Neural cell (in vitro differentiated cells): ENCODE measurements around the gene GALNT4. TPM values are rescaled to one million over a fixed set of nuclear protein-coding genes. Genes with fewer than 3 reads are reported as not detected.

Experiments used
- H2AFZ ChIP-seq: fragments of 200-600, 300-800 bp; sonication (generic), shearing (Covaris generic); 2 replicates; pipeline ENCODE4 v1.6.0; 2014; ENCODE audit warnings: low read depth, mild to moderate bottlenecking, antibody characterized with exemption, low read length, moderate library complexity
- H3F3A ChIP-seq: fragments of 200-600 bp; shearing (Covaris generic); 2 replicates; pipeline ENCODE4 v1.6.1; 2016; ENCODE audit warnings: mild to moderate bottlenecking, moderate library complexity, mixed read lengths, antibody characterized with exemption, low read length; ENCODE audit not compliant: insufficient read depth, poor library complexity, severe bottlenecking
- H3K27ac ChIP-seq: fragments of 200-600, 300-800 bp; sonication (generic), shearing (Covaris generic); 2 replicates; pipeline ENCODE4 v1.5.1; 2014; ENCODE audit warnings: mild to moderate bottlenecking, low read length, moderate library complexity
- H3K27me3 ChIP-seq: fragments of 300-800, 200-600 bp; sonication (generic), shearing (Covaris generic); 2 replicates; pipeline ENCODE4 v1.6.0; 2014; ENCODE audit warnings: mild to moderate bottlenecking, low read depth, low read length, moderate library complexity; ENCODE audit not compliant: insufficient read depth
- H3K36me3 ChIP-seq: fragments of 300-800, 200-600 bp; sonication (generic), shearing (Covaris generic); 2 replicates; pipeline ENCODE4 v1.5.1; 2014; ENCODE audit warnings: mild to moderate bottlenecking, antibody characterized with exemption, low read length, moderate library complexity; ENCODE audit not compliant: insufficient read depth
- H3K4me2 ChIP-seq: fragments of 300-800, 200-600 bp; sonication (generic), shearing (Covaris generic); 2 replicates; pipeline ENCODE4 v1.6.0; 2014; ENCODE audit warnings: mild to moderate bottlenecking, low read length
- H3K4me3 ChIP-seq: fragments of 300-800, 200-600 bp; sonication (generic), shearing (Covaris generic); 2 replicates; pipeline ENCODE4 v1.5.1; 2014; ENCODE audit warnings: mild to moderate bottlenecking, low read length, moderate library complexity
- H3K79me2 ChIP-seq: fragments of 200-600 bp; shearing (Covaris generic); replicated peaks from 2 replicates; pipeline ENCODE4 v1.6.0; 2014; ENCODE audit warnings: mild to moderate bottlenecking, low read length, moderate library complexity; ENCODE audit not compliant: insufficient read depth
- H3K9ac ChIP-seq: fragments of 300-800, 200-600 bp; sonication (generic), shearing (Covaris generic); 2 replicates; pipeline ENCODE4 v1.6.1; 2016; ENCODE audit warnings: mild to moderate bottlenecking, low read length, mixed read lengths
- H3K9me2 ChIP-seq: fragments of 200-600 bp; shearing (Covaris generic); 2 replicates; pipeline ENCODE4 v1.6.1; 2016; ENCODE audit warnings: mild to moderate bottlenecking, low read length, mixed read lengths; ENCODE audit not compliant: insufficient read depth
- H3K9me3 ChIP-seq: fragments of 200-600, 300-800 bp; sonication (generic), shearing (Covaris generic); 2 replicates; pipeline ENCODE4 v1.6.1; 2016; ENCODE audit warnings: mild to moderate bottlenecking, mixed run types, low read length, moderate library complexity, mixed read lengths
- H4K20me1 ChIP-seq: fragments of 200-600 bp; shearing (Covaris generic); 2 replicates; pipeline ENCODE4 v1.6.1; 2016; ENCODE audit warnings: mild to moderate bottlenecking, mixed run types; ENCODE audit not compliant: insufficient read depth
- CTCF ChIP-seq: fragments of 450-650 bp; IDR thresholded peaks from 2 replicates; pipeline ENCODE4 v1.5.1; 2014; ENCODE audit warnings: antibody characterized with exemption, mild to moderate bottlenecking, moderate library complexity; ENCODE audit not compliant: poor library complexity, severe bottlenecking
- EP300 ChIP-seq: fragments of 450-650 bp; conservative IDR thresholded peaks from 2 replicates; pipeline ENCODE4 v1.6.1; 2014; ENCODE audit warnings: antibody characterized with exemption, mild to moderate bottlenecking, moderate library complexity; ENCODE audit not compliant: poor library complexity, severe bottlenecking
- EZH2 ChIP-seq: fragments of 200-600, 300-800 bp; shearing (Covaris generic), sonication (generic); IDR thresholded peaks from 2 replicates; pipeline ENCODE4 v1.6.1; 2014; ENCODE audit warnings: antibody characterized with exemption, low read length, borderline replicate concordance, mild to moderate bottlenecking; ENCODE audit not compliant: insufficient read depth, poor library complexity, severe bottlenecking
- MXI1 ChIP-seq: fragments of 450-650 bp; conservative IDR thresholded peaks from 2 replicates; pipeline ENCODE4 v1.6.1; 2014; ENCODE audit warnings: antibody characterized with exemption, mild to moderate bottlenecking; ENCODE audit not compliant: poor library complexity, severe bottlenecking
- POLR2AphosphoS5 ChIP-seq: IDR thresholded peaks from 2 replicates; pipeline ENCODE4 v1.6.1; 2012
- RAD21 ChIP-seq: fragments of 450-650 bp; conservative IDR thresholded peaks from 2 replicates; pipeline ENCODE4 v1.6.1; 2014; ENCODE audit warnings: antibody characterized with exemption, mild to moderate bottlenecking, moderate library complexity
- REST ChIP-seq: IDR thresholded peaks from 2 replicates; pipeline ENCODE4 v1.6.1; 2012; ENCODE audit warnings: borderline replicate concordance
- SMC3 ChIP-seq: fragments of 450-650 bp; conservative IDR thresholded peaks from 2 replicates; pipeline ENCODE4 v1.6.1; 2014; ENCODE audit warnings: antibody characterized with exemption, mild to moderate bottlenecking, moderate library complexity; ENCODE audit not compliant: poor library complexity
- TAF1 ChIP-seq: IDR thresholded peaks from 2 replicates; pipeline ENCODE4 v1.6.1; 2012; ENCODE audit warnings: low read depth
- polyA plus RNA-seq: library from polyadenylated mRNA; depleted of rRNA; stranded (reverse); fragments of >200 nt; gene quantifications from 2 replicates; pipeline ENCODE4 v1.2.3, GENCODE V29; 2014

The GALNT4 gene
- polyA plus RNA-seq, 1 donor from 2014 or later, result 0.78 TPM

GRCh38 chr12:89499857-89500256 lies 24.7 kb downstream of the GALNT4 start:
- no peaks in the 10 kb centered on the region for H3K79me2 ChIP-seq
- H3K9me2 ChIP-seq, result no peaks in the 10 kb centered on the region
- no peaks in the 10 kb centered on the region for H3F3A ChIP-seq
- H3K36me3 ChIP-seq, result no peaks in the 10 kb centered on the region
- H3K27me3 ChIP-seq, result no peaks in the 10 kb centered on the region
- no peaks in the 10 kb centered on the region for H3K9me3 ChIP-seq
- H2AFZ ChIP-seq, result no peak overlapping the region
- no peaks in the 10 kb centered on the region for H4K20me1 ChIP-seq
- H3K27ac ChIP-seq, result no peak overlapping the region
- no peak for TF ChIP-seq MXI1
- TF ChIP-seq EZH2, result no peak
- TF ChIP-seq CTCF, result no peak
- no peak for TF ChIP-seq REST
- TF ChIP-seq POLR2AphosphoS5, result no peak
- TF ChIP-seq EP300, result no peak
- TF ChIP-seq RAD21, result no peak
- TF ChIP-seq TAF1, result no peak
- no peak for TF ChIP-seq SMC3
- H3K4me2 ChIP-seq, result no peak overlapping the region
- no peak overlapping the region for H3K9ac ChIP-seq
- no peak overlapping the region for H3K4me3 ChIP-seq

- Histone ChIP-seq H3K4me2 (no peak overlapping the region), H3F3A (no peaks in the 10 kb centered on the region), H2AFZ (no peak overlapping the region), H3K9me3 (no peaks in the 10 kb centered on the region), H3K9ac (no peak overlapping the region), H3K27ac (no peak overlapping the region), H4K20me1 (no peaks in the 10 kb centered on the region), H3K36me3 (no peaks in the 10 kb centered on the region), H3K79me2 (no peaks in the 10 kb centered on the region), H3K27me3 (no peaks in the 10 kb centered on the region), H3K9me2 (no peaks in the 10 kb centered on the region), H3K4me3 (no peak overlapping the region)
- TF ChIP-seq EZH2 (no peak), POLR2AphosphoS5 (no peak), RAD21 (no peak), TAF1 (no peak), REST (no peak), EP300 (no peak), MXI1 (no peak), SMC3 (no peak), CTCF (no peak)
These were observed 27.1 kb downstream of the GALNT4 start for GRCh38 chr12:89497467-89497866.
